Liver (tissue), 3 donors: Measurements from ENCODE around the gene ASXL1.

Experiments
- EGR1 ChIP-seq, 2 donors: IDR thresholded peaks; 2 replicates each; pipeline ENCODE4 v1.6.1; 2016 to 2018; ENCODE audit warnings: antibody characterized with exemption in 2 of 2, low read depth in 2 of 2
- FOXA1 ChIP-seq: IDR thresholded peaks from 2 replicates; pipeline ENCODE4 v1.6.1; 2016; ENCODE audit warnings: antibody characterized with exemption
- GABPA ChIP-seq, 2 donors: IDR thresholded peaks in 1 of 2; conservative IDR thresholded peaks in 1 of 2; 2 replicates each; pipeline ENCODE4 v1.6.1; 2016; ENCODE audit warnings: antibody characterized with exemption in 2 of 2, mild to moderate bottlenecking in 1 of 2, moderate library complexity in 1 of 2
- SP1 ChIP-seq: IDR thresholded peaks from 2 replicates; pipeline ENCODE4 v1.6.1; 2018; ENCODE audit warnings: antibody characterized with exemption, mild to moderate bottlenecking
- TF ChIP-seq, protein P1 (sequence below): fragments of 150-350 bp; IDR thresholded peaks from 2 replicates; pipeline ENCODE4 v1.5.1; 2017; ENCODE audit warnings: improper control_type of control experiment, low read depth, low read length; ENCODE audit not compliant: missing input control
- donor health status: healthy.
- donor health status: healthy.

DNA sequence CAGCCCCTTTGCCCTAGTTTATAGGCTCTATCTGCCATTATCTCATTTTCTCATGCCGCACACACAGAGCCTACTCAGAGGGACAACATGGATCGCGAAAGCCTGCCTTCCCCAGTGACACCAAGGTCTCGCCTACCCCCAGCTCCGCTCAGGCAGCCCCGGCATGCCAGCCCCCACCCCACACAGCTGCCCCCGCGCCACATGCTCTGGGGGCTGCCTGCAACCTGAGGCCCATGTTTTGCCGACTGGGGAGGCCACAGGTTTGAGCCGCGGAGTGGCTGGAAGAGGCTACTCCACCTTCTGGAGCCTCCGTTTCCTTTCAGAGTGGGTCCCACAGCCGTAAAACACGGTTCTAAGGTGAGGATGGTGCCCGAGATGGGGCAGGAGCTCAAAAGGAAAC lies 102.1 kb downstream of the ASXL1 start:
- TF ChIP-seq, protein P1, sequence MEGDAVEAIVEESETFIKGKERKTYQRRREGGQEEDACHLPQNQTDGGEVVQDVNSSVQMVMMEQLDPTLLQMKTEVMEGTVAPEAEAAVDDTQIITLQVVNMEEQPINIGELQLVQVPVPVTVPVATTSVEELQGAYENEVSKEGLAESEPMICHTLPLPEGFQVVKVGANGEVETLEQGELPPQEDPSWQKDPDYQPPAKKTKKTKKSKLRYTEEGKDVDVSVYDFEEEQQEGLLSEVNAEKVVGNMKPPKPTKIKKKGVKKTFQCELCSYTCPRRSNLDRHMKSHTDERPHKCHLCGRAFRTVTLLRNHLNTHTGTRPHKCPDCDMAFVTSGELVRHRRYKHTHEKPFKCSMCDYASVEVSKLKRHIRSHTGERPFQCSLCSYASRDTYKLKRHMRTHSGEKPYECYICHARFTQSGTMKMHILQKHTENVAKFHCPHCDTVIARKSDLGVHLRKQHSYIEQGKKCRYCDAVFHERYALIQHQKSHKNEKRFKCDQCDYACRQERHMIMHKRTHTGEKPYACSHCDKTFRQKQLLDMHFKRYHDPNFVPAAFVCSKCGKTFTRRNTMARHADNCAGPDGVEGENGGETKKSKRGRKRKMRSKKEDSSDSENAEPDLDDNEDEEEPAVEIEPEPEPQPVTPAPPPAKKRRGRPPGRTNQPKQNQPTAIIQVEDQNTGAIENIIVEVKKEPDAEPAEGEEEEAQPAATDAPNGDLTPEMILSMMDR, result no peak
- TF ChIP-seq FOXA1 (no peak), GABPA (IDR thresholded peaks at IDR 0.05 in 1 of 2, conservative IDR thresholded peaks at IDR 0.05 in 1 of 2) (no peak), SP1 (no peak), EGR1 (IDR thresholded peaks at IDR 0.05; ENCODE audit: low read depth in 2 of 2) (no peak)
